BJ (cell line): ENCODE data around the gene DNAJC22. TPM values are rescaled to one million over a fixed set of nuclear protein-coding genes. Genes with fewer than 3 reads are reported as not detected.
A peak's percentile ranks its signal among the peaks of the same experiment; 100 is the strongest.

ENCODE experiments used
- CTCF ChIA-PET: fragments of 350-600 bp; formaldehyde crosslinking; extraction: SDS; loops from one replicate; lab custom pipeline; 2021; ENCODE audit warnings: antibody characterized with exemption, inconsistent platforms; lab: Yijun Ruan, JAX
- POLR2A ChIA-PET: fragments of 300-600 bp; sonication (Branson Sonifier 250); formaldehyde crosslinking; extraction: SDS; loops from one replicate; lab custom pipeline; 2021; ENCODE audit warnings: antibody characterized with exemption; lab: Charles Lee
- DNase-seq: peaks from one replicate; pipeline ENCODE4 v3.0.0-alpha.2; 2011; ENCODE audit warnings: low read depth
- H3K27me3 ChIP-seq: 2 replicates; pipeline ENCODE4 v1.6.0; 2011; ENCODE audit warnings: low read length; ENCODE audit not compliant: control insufficient read depth, insufficient read depth
- H3K36me3 ChIP-seq: 2 replicates; pipeline ENCODE4 v1.5.1; 2011; ENCODE audit warnings: low read length; ENCODE audit not compliant: control insufficient read depth, insufficient read depth
- H3K4me3 ChIP-seq: 2 replicates; pipeline ENCODE4 v1.5.1; 2011; ENCODE audit warnings: low read depth, mild to moderate bottlenecking, control low read depth, low read length
- polyA minus RNA-seq: library from RNA; depleted of rRNA, polyadenylated mRNA; stranded (reverse); fragments of >200 nt; gene quantifications from 2 replicates; pipeline ENCODE4 v1.2.3, GENCODE V29; 2011; rRNA and poly(A)+ RNA removed
- polyA plus RNA-seq: library from polyadenylated mRNA; depleted of rRNA; stranded (reverse); fragments of >200 nt; gene quantifications from 2 replicates; pipeline ENCODE4 v1.2.3, GENCODE V29; 2011; rRNA removed
- TF ChIP-seq, protein P1 (sequence below): IDR thresholded peaks from 2 replicates; pipeline ENCODE4 v1.5.1; 2011; ENCODE audit warnings: low read depth, mild to moderate bottlenecking, control low read depth, inconsistent platforms, low read length, moderate library complexity; ENCODE audit not compliant: insufficient read depth

The DNAJC22 gene
- polyA plus RNA-seq (2.3 and 4.3 TPM in 2 replicates), polyA minus RNA-seq (1.3 and 1.4 TPM in 2 replicates)

DNA sequence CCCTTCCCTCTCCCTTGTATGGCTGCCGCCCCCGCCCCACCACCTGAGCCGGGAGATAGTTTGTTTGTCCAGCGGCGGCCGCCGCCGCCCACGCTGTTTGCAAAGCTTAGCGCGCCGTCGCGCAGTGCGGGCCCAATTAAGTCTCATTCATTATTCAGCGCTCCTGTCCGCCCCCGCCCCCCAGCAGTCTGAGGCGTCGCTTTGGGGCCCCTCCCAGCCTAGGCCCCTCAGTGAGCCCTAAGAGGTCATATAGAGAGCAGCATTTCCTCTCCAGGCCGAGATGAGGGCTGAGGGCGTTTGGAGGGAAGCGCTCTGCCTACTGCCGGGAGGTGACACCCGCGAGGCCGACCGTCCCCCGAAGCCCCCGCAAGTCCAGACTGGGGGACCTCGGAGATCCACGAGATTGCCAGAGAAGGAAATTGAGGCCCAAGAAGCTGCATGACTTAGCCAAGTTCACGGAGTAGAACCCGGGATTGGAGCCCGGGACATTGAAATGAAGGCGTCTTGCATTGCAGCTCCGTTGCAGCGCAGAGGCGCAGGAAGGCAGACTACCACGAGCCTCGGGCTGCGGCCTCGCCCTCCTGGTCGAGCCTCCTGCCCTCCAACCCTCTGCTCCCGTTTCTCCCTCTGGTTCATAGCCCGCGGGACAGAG lies at the start of gene DNAJC22:
DNAJC22 (plus strand) TSS at position 230 of the 652 bp plus-strand sequence. CDS start 1,985 bp downstream, outside the sequence.
- CTCF ChIA-PET: interaction anchor here (0.6 to 4.7 kb wide), 28 partner anchors 10 to 482 kb away, joined by 3 to 78 read pairs (median 6); partner anchors contain the start of genes C1QL4, PRPF40B, PRPH and SPATS2
- Histone ChIP-seq H3K36me3 (no peaks in the 10 kb centered on the region), H3K4me3 (peak within 1 kb of the TSS; percentile 31), H3K27me3 (peaks cover 40% of the 10 kb centered on the region)
- TF ChIP-seq, protein P1, sequence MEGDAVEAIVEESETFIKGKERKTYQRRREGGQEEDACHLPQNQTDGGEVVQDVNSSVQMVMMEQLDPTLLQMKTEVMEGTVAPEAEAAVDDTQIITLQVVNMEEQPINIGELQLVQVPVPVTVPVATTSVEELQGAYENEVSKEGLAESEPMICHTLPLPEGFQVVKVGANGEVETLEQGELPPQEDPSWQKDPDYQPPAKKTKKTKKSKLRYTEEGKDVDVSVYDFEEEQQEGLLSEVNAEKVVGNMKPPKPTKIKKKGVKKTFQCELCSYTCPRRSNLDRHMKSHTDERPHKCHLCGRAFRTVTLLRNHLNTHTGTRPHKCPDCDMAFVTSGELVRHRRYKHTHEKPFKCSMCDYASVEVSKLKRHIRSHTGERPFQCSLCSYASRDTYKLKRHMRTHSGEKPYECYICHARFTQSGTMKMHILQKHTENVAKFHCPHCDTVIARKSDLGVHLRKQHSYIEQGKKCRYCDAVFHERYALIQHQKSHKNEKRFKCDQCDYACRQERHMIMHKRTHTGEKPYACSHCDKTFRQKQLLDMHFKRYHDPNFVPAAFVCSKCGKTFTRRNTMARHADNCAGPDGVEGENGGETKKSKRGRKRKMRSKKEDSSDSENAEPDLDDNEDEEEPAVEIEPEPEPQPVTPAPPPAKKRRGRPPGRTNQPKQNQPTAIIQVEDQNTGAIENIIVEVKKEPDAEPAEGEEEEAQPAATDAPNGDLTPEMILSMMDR: no peak
- no peak for DNase-seq
- POLR2A ChIA-PET: no interaction called here

DNA sequence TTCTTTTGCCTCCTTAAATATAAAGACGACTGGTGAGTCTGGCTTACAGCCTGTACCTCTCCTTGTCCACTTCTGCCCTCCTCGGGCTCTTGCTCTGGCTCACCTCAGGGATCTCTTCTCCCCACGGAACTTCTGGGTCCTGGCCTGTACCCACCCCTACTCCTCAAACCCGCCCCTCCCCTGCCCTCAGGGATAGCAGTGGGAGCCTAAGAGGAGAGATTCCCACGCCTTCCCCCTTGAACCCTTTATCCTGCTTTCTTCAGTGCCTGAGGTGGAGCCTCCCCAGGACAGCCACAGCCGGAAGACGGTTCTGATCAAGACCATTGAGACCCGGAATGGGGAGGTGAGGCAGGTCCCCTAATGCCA lies 49.0 kb upstream of the DNAJC22 start:
- POLR2A ChIA-PET: no interaction called here

DNA sequence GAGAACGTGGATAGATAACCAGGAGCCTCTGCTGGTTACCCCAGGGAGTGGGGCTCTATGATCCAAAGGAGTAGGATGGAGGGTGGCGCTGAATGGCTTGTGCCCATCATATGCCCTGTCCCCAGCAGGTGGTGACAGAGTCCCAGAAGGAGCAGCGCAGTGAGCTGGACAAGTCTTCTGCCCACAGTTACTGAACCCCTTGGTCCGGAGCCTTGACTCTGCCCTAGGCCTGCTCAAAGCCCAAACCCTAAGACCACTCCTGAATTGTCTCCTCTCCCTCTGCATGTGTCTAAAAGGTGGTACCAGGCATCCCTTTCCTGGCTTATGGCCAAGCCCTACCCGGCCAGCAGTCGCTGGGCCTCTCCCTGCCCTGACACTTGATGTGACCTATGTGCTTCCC lies 48.5 kb upstream of the DNAJC22 start:
- TF ChIP-seq, protein P1: no peak
- Histone ChIP-seq H3K27me3 (peaks cover 48% of the 10 kb centered on the region), H3K4me3 (no peak overlapping the region), H3K36me3 (no peaks in the 10 kb centered on the region)
- POLR2A ChIA-PET: no interaction called here
- no peak for DNase-seq
- CTCF ChIA-PET: interaction anchor here (1.2 to 11.5 kb wide), 3 partner anchors 11 to 45 kb away, joined by 4 to 94 read pairs (median 7); no protein-coding TSS in a partner anchor

More for the DNA sequence above, 49.0 kb upstream of the DNAJC22 start:
- no peak for DNase-seq
- TF ChIP-seq, protein P1: no peak
- Histone ChIP-seq H3K36me3 (no peaks in the 10 kb centered on the region), H3K27me3 (peaks cover 48% of the 10 kb centered on the region), H3K4me3 (no peak overlapping the region)
- CTCF ChIA-PET: interaction anchor here (0.8 to 11.5 kb wide), 14 partner anchors 7 to 60 kb away, joined by 3 to 94 read pairs (median 6); partner anchors contain the start of gene TROAP

DNA sequence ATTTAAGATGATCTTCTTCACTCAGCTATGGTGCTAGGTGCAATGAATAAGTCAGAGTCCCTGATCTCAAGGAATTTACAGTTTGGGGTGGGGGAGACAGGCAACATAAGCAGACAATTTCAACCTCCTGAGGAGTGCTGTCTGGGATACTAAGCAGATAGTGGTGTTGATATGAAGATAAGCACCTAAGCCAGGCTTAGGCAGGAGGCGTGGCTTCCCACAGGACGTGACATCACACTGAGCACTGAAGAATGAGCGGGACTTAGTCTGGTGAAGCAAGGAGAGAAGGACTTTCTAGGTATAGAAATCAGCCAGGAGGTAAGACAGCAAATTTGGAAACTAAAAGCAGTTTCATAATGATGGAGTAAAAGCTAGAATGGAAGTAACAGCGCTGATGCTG lies 44.9 kb upstream of the DNAJC22 start:
- no peaks in the 10 kb centered on the region for H3K36me3 ChIP-seq
- H3K27me3 ChIP-seq: peaks cover 18% of the 10 kb centered on the region
- ChIA-PET CTCF (interaction anchor here (0.6 to 11.5 kb wide), 4 partner anchors 14 to 46 kb away, joined by 3 to 94 read pairs (median 3); no protein-coding TSS in a partner anchor), POLR2A (no interaction called here)
- no peak overlapping the region for H3K4me3 ChIP-seq
- TF ChIP-seq, protein P1: no peak
- DNase-seq: no peak

DNA sequence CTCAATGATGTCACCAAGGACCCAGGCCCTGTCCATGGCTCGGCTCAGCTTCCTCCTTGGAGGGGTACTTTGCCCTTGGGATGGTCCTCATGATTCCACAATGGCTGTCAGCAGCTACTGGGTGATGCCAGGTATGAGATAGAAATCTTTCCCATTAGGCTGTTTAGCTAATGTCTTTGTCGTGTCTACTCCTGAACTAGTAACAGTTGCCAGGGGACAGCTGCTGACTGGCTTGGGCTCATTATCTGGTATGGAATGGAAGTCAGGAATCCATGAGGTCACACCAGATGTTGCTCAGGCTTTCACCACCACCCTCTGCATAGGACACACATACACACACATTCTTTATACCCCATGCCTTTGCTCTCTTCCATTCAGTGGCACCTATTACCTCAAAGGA lies 42.5 kb upstream of the DNAJC22 start:
- DNase-seq: peak; percentile 39
- Histone ChIP-seq H3K36me3 (no peaks in the 10 kb centered on the region), H3K4me3 (no peak overlapping the region), H3K27me3 (no peaks in the 10 kb centered on the region; the same call in 1 of the 2 replicates)
- CTCF ChIA-PET: interaction anchor here (1.0 to 11.5 kb wide), 7 partner anchors 9 to 54 kb away, joined by 3 to 94 read pairs (median 5); partner anchors contain the start of genes PRPH and TROAP
- TF ChIP-seq, protein P1: no peak
- POLR2A ChIA-PET: no interaction called here
